ENCODE measurements around the gene PTCD3.

PTCD3 gene

GRCh38 chr2:86073225-86073624 is 32.8 kb upstream of the PTCD3 start:
- no peaks in the 10 kb centered on the region for H3K36me3 ChIP-seq (ENCODE audit: control insufficient read depth, insufficient read depth, low read length)
- H3K9me3 ChIP-seq (ENCODE audit: control insufficient read depth, low read length) = no peaks in the 10 kb centered on the region
- no peak overlapping the region for H3K9ac ChIP-seq
- H3K4me2 ChIP-seq (ENCODE audit: low read length) = no peak overlapping the region
- H3K27ac ChIP-seq = no peak overlapping the region
- H2AFZ ChIP-seq = no peak overlapping the region
- no peak overlapping the region for H3K4me3 ChIP-seq (ENCODE audit: low read depth, low read length)
- H3K27me3 ChIP-seq (ENCODE audit: control insufficient read depth, insufficient read depth, low read length) = no peaks in the 10 kb centered on the region
- H3K4me1 ChIP-seq = peaks cover under 1% of the 10 kb centered on the region
- H3K79me2 ChIP-seq = no peaks in the 10 kb centered on the region
- TF ChIP-seq, protein P1, sequence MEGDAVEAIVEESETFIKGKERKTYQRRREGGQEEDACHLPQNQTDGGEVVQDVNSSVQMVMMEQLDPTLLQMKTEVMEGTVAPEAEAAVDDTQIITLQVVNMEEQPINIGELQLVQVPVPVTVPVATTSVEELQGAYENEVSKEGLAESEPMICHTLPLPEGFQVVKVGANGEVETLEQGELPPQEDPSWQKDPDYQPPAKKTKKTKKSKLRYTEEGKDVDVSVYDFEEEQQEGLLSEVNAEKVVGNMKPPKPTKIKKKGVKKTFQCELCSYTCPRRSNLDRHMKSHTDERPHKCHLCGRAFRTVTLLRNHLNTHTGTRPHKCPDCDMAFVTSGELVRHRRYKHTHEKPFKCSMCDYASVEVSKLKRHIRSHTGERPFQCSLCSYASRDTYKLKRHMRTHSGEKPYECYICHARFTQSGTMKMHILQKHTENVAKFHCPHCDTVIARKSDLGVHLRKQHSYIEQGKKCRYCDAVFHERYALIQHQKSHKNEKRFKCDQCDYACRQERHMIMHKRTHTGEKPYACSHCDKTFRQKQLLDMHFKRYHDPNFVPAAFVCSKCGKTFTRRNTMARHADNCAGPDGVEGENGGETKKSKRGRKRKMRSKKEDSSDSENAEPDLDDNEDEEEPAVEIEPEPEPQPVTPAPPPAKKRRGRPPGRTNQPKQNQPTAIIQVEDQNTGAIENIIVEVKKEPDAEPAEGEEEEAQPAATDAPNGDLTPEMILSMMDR (IDR thresholded peaks at IDR 0.05) = no peak

DNA sequence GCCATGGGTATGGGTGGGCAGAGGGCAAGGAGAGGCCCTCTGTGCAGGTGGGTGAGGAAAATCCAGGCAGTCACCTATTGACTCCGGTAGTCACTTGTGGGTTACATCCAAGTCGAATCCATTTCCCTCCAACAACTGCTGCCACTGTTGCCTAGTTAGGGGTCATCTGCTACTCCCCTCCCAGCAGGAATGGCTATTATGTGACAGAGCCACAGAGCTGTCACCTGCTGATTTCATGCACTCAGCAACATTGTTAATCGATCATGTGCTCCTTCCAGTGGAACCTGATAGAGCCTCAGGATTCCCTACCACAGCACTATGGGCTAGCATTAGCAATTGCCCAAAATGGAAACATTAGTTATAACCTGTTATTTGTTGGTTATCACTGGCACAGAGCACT is 31.8 kb upstream of the PTCD3 start:
- H3K36me3 ChIP-seq (ENCODE audit: control insufficient read depth, insufficient read depth, low read length) = no peaks in the 10 kb centered on the region
- no peak overlapping the region for H3K4me3 ChIP-seq (ENCODE audit: low read depth, low read length)
- no peak overlapping the region for H3K4me2 ChIP-seq (ENCODE audit: low read length)
- H3K79me2 ChIP-seq = no peaks in the 10 kb centered on the region
- TF ChIP-seq, protein P1 (IDR thresholded peaks at IDR 0.05) = no peak
- no peaks in the 10 kb centered on the region for H3K9me3 ChIP-seq (ENCODE audit: control insufficient read depth, low read length)
- H3K27me3 ChIP-seq (ENCODE audit: control insufficient read depth, insufficient read depth, low read length) = no peaks in the 10 kb centered on the region
- H2AFZ ChIP-seq = no peak overlapping the region
- no peak overlapping the region for H3K27ac ChIP-seq
- H3K9ac ChIP-seq = no peak overlapping the region
- H3K4me1 ChIP-seq = peaks cover 7% of the 10 kb centered on the region

DNA sequence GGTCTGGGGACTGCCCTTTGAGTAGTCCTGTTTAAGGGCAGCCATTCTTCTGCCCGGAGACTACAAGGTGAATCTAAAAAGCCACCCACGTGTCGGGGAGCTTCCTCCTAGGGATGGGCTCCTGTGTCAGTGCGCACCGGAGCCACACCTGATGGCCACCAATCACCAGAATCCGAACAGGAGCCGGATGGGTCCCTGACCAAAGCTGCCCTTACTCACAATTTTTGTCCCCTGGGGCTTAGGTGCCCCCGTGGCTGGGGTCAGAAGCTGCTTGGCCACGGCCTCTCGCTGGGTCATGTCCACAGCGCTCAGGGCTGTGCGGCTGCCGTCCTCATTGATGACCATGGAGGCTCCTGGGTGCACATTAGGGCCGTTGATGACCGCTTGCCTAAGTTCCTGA is 31.2 kb upstream of the PTCD3 start:
- TF ChIP-seq, protein P1 (IDR thresholded peaks at IDR 0.05) = no peak
- no peaks in the 10 kb centered on the region for H3K36me3 ChIP-seq (ENCODE audit: control insufficient read depth, insufficient read depth, low read length)
- no peaks in the 10 kb centered on the region for H3K27me3 ChIP-seq (ENCODE audit: control insufficient read depth, insufficient read depth, low read length)

GRCh38 chr2:86075886-86076285 is 30.1 kb upstream of the PTCD3 start:
- Histone ChIP-seq H3K4me3 (ENCODE audit: low read depth, low read length) (no peak overlapping the region), H3K27ac (no peak overlapping the region), H3K36me3 (ENCODE audit: control insufficient read depth, insufficient read depth, low read length) (no peaks in the 10 kb centered on the region), H3K9me3 (ENCODE audit: control insufficient read depth, low read length) (no peaks in the 10 kb centered on the region), H2AFZ (no peak overlapping the region), H3K27me3 (ENCODE audit: control insufficient read depth, insufficient read depth, low read length) (no peaks in the 10 kb centered on the region), H3K4me2 (ENCODE audit: low read length) (no peak overlapping the region), H3K9ac (no peak overlapping the region), H3K79me2 (no peaks in the 10 kb centered on the region), H3K4me1 (peaks cover 7% of the 10 kb centered on the region)
- TF ChIP-seq, protein P1 (IDR thresholded peaks at IDR 0.05) = no peak

More for the DNA sequence above, 31.2 kb upstream of the PTCD3 start:
- Histone ChIP-seq H3K4me3 (ENCODE audit: low read depth, low read length) (no peak overlapping the region), H3K79me2 (no peaks in the 10 kb centered on the region), H2AFZ (no peak overlapping the region), H3K9ac (no peak overlapping the region), H3K4me1 (peaks cover 7% of the 10 kb centered on the region), H3K27ac (no peak overlapping the region), H3K9me3 (ENCODE audit: control insufficient read depth, low read length) (no peaks in the 10 kb centered on the region), H3K4me2 (ENCODE audit: low read length) (no peak overlapping the region)

- H3K4me2 ChIP-seq (ENCODE audit: low read length) = no peak overlapping the region
- no peak overlapping the region for H3K9ac ChIP-seq
- no peaks in the 10 kb centered on the region for H3K27me3 ChIP-seq (ENCODE audit: control insufficient read depth, insufficient read depth, low read length)
- no peaks in the 10 kb centered on the region for H3K79me2 ChIP-seq
- peak overlapping the region; percentile 43 for H3K27ac ChIP-seq
- peaks cover 7% of the 10 kb centered on the region for H3K4me1 ChIP-seq
- TF ChIP-seq, protein P1 (IDR thresholded peaks at IDR 0.05) = peak; percentile 55
- H3K9me3 ChIP-seq (ENCODE audit: control insufficient read depth, low read length) = no peaks in the 10 kb centered on the region
- no peak overlapping the region for H2AFZ ChIP-seq
- no peak overlapping the region for H3K4me3 ChIP-seq (ENCODE audit: low read depth, low read length)
- no peaks in the 10 kb centered on the region for H3K36me3 ChIP-seq (ENCODE audit: control insufficient read depth, insufficient read depth, low read length)
Measured at GRCh38 chr2:86078774-86079545, 27.1 kb upstream of the PTCD3 start.
